ENCODE results near the gene MAML3. TPM values are rescaled to one million over a fixed set of nuclear protein-coding genes. Genes with fewer than 3 reads are reported as not detected.

MAML3 gene
- polyA plus RNA-seq, 1 donor (not counting 4 experiments of a cell fraction or from before 2014, with no cell fraction given): 0.68 TPM

- no peak overlapping the region for H3K4me3 ChIP-seq (ENCODE audit: control insufficient read depth in 2 of 3, extremely low read depth in 1 of 3, insufficient read depth in 2 of 3, low read depth in 1 of 3, low read length in 3 of 3)
- H3K9me3 ChIP-seq (ENCODE audit: control insufficient read depth, low read depth, low read length): no peaks in the 10 kb centered on the region
- dilution Hi-C loops (cut with MboI; ENCODE audit: extremely low pct_ligation_motif_present, low sequenced_read_pairs): no loop called here
- H2AFZ ChIP-seq (ENCODE audit: control insufficient read depth, low read length): no peak overlapping the region
- FAIRE-seq (no peak), DNase-seq (ENCODE audit: low read depth, low spot score) (no peak)
- H3K4me1 ChIP-seq (ENCODE audit: control insufficient read depth, extremely low read depth, insufficient read depth, low read length): no peaks in the 10 kb centered on the region
- TF ChIP-seq, protein P1, sequence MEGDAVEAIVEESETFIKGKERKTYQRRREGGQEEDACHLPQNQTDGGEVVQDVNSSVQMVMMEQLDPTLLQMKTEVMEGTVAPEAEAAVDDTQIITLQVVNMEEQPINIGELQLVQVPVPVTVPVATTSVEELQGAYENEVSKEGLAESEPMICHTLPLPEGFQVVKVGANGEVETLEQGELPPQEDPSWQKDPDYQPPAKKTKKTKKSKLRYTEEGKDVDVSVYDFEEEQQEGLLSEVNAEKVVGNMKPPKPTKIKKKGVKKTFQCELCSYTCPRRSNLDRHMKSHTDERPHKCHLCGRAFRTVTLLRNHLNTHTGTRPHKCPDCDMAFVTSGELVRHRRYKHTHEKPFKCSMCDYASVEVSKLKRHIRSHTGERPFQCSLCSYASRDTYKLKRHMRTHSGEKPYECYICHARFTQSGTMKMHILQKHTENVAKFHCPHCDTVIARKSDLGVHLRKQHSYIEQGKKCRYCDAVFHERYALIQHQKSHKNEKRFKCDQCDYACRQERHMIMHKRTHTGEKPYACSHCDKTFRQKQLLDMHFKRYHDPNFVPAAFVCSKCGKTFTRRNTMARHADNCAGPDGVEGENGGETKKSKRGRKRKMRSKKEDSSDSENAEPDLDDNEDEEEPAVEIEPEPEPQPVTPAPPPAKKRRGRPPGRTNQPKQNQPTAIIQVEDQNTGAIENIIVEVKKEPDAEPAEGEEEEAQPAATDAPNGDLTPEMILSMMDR (optimal IDR thresholded peaks at IDR 0.05 in 1 of 3, IDR thresholded peaks at IDR 0.05 in 1 of 3, conservative IDR thresholded peaks at IDR 0.05 in 1 of 3; ENCODE audit: extremely low read depth in 1 of 3, insufficient read depth in 2 of 3, low read length in 3 of 3): no peak
- TF ChIP-seq EZH2 (IDR thresholded peaks at IDR 0.05; ENCODE audit: low read length): no peak
- H3K9ac ChIP-seq (ENCODE audit: control insufficient read depth, extremely low read depth, insufficient read depth, low read length): no peak overlapping the region
- no peaks in the 10 kb centered on the region for H3K79me2 ChIP-seq (ENCODE audit: control insufficient read depth, insufficient read depth, low read length)
- H4K20me1 ChIP-seq (ENCODE audit: control insufficient read depth, extremely low read depth, insufficient read depth, low read length): no peaks in the 10 kb centered on the region
- H3K4me2 ChIP-seq (ENCODE audit: control insufficient read depth, extremely low read depth, insufficient read depth, low read depth, low read length): no peak overlapping the region
- no peaks in the 10 kb centered on the region for H3K36me3 ChIP-seq (ENCODE audit: control insufficient read depth in 2 of 2, extremely low read depth in 1 of 2, insufficient read depth in 2 of 2, low read length in 2 of 2)
- H3K27me3 ChIP-seq (ENCODE audit: control insufficient read depth, extremely low read depth, insufficient read depth, low read length): no peaks in the 10 kb centered on the region
- no peak overlapping the region for H3K27ac ChIP-seq (ENCODE audit: control insufficient read depth, insufficient read depth, low read length)
- no peaks in the 10 kb centered on the region for H3K9me1 ChIP-seq (ENCODE audit: control insufficient read depth, extremely low read depth, insufficient read depth, low read length)
These were observed 14.5 kb upstream of the MAML3 start for GRCh38 chr4:140168474-140168873.

DNA sequence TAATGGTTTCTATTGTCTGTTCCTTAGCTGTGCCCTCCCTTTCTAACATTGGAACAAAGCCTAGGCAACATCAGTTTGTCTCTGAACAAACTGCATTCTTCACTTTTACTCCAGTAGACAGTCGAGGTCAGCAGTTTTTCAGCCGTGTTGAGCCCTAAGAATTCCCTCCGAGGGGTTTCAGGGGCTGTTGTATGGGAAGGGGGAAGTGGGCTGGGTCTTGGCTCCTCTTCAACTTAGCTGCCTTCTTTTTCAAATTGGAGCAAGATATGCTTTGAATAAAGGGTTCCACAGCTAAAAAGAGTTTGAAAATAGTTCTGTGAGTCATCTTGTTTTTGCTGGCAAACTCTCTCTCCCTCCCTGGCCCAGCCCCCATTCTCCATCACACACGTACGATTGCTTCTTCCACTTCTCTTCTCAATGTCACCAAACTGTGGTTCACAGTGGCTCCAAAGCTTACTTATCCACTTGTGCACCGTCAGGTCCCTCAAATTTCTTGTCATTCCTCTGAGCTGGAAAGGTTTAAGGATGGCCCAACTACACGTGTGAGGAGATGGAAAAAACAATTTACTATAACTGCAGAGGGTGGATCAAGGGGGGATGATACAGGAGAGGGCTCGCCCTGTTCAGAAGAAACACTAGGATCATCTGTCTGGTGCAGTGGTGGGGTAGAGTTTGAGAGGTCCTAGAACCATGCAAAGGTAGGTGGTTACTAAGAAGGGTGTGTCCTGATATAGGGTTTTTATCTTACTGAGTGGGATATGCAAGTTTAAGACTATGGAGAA, 9.2 kb upstream of the MAML3 start:
- Histone ChIP-seq H3K9me3 (ENCODE audit: control insufficient read depth, low read depth, low read length) (no peaks in the 10 kb centered on the region), H3K27ac (ENCODE audit: control insufficient read depth, insufficient read depth, low read length) (no peak overlapping the region), H4K20me1 (ENCODE audit: control insufficient read depth, extremely low read depth, insufficient read depth, low read length) (no peaks in the 10 kb centered on the region), H3K4me3 (ENCODE audit: control insufficient read depth in 2 of 3, extremely low read depth in 1 of 3, insufficient read depth in 2 of 3, low read depth in 1 of 3, low read length in 3 of 3) (no peak overlapping the region), H3K36me3 (ENCODE audit: control insufficient read depth in 2 of 2, extremely low read depth in 1 of 2, insufficient read depth in 2 of 2, low read length in 2 of 2) (no peaks in the 10 kb centered on the region), H2AFZ (ENCODE audit: control insufficient read depth, low read length) (no peak overlapping the region), H3K9ac (ENCODE audit: control insufficient read depth, extremely low read depth, insufficient read depth, low read length) (no peak overlapping the region), H3K4me2 (ENCODE audit: control insufficient read depth, extremely low read depth, insufficient read depth, low read depth, low read length) (peak overlapping the region; percentile 35), H3K9me1 (ENCODE audit: control insufficient read depth, extremely low read depth, insufficient read depth, low read length) (no peaks in the 10 kb centered on the region), H3K27me3 (ENCODE audit: control insufficient read depth, extremely low read depth, insufficient read depth, low read length) (no peaks in the 10 kb centered on the region), H3K79me2 (ENCODE audit: control insufficient read depth, insufficient read depth, low read length) (no peaks in the 10 kb centered on the region), H3K4me1 (ENCODE audit: control insufficient read depth, extremely low read depth, insufficient read depth, low read length) (peaks cover 4% of the 10 kb centered on the region)
- peak; percentile 74 for FAIRE-seq
- TF ChIP-seq, protein P1 (optimal IDR thresholded peaks at IDR 0.05 in 1 of 3, IDR thresholded peaks at IDR 0.05 in 1 of 3, conservative IDR thresholded peaks at IDR 0.05 in 1 of 3; ENCODE audit: extremely low read depth in 1 of 3, insufficient read depth in 2 of 3, low read length in 3 of 3): no peak
- TF ChIP-seq EZH2 (IDR thresholded peaks at IDR 0.05; ENCODE audit: low read length): no peak
- dilution Hi-C loops (cut with MboI; ENCODE audit: extremely low pct_ligation_motif_present, low sequenced_read_pairs): no loop called here
- DNase-seq (ENCODE audit: low read depth, low spot score): no peak
